H1 (cell line): Measurements from ENCODE around the gene AQP2. TPM values are rescaled to one million over a fixed set of nuclear protein-coding genes. Genes with fewer than 3 reads are reported as not detected.

ENCODE experiments used
- CTCF ChIA-PET: fragments of 300-600 bp; sonication (Branson Sonifier 250); formaldehyde crosslinking; loops from one replicate; lab custom pipeline; 2021; ENCODE audit not compliant: partially characterized antibody; lab: Charles Lee
- POLR2A ChIA-PET: fragments of 300-600 bp; sonication (Branson Sonifier 250); formaldehyde crosslinking; loops from one replicate; lab custom pipeline; 2021; ENCODE audit warnings: inconsistent platforms; ENCODE audit not compliant: partially characterized antibody; lab: Charles Lee
- DNase-seq, 2 experiments: peaks; one replicate each; pipeline versions ENCODE4 v3.0.0 to v3.0.0-alpha.2; 2010 to 2022; ENCODE audit warnings: low spot score in 2 of 2, low read depth in 1 of 2, mixed read lengths in 1 of 2
- FAIRE-seq: peaks from 2 replicates; lab custom pipeline; 2011; peaks lifted over from hg19 to GRCh38; lab: Jason Lieb, UNC
- H2AFZ ChIP-seq: 2 replicates; pipeline ENCODE4 v1.8.1; 2012; ENCODE audit warnings: low read length, inconsistent platforms
- H2AK5ac ChIP-seq: 2 replicates; pipeline ENCODE4 v1.6.1; 2013; ENCODE audit warnings: low read depth, low read length
- H2BK120ac ChIP-seq: replicated peaks from 2 replicates; pipeline ENCODE3; 2013; ENCODE audit warnings: low read depth, low read length, inconsistent platforms
- H2BK12ac ChIP-seq: 2 replicates; pipeline ENCODE4 v1.6.1; 2013; ENCODE audit warnings: low read depth, low read length
- H2BK15ac ChIP-seq: 2 replicates; pipeline ENCODE4 v1.6.1; 2013; ENCODE audit warnings: low read length
- H2BK20ac ChIP-seq: 2 replicates; pipeline ENCODE4 v1.6.1; 2013; ENCODE audit warnings: low read length
- H2BK5ac ChIP-seq: 2 replicates; pipeline ENCODE4 v1.6.1; 2013; ENCODE audit warnings: low read depth, low read length
- H3K14ac ChIP-seq: 2 replicates; pipeline ENCODE4 v1.6.1; 2013; ENCODE audit warnings: inconsistent platforms; ENCODE audit not compliant: insufficient read length
- H3K18ac ChIP-seq: 2 replicates; pipeline ENCODE4 v1.6.1; 2013; ENCODE audit warnings: low read length; ENCODE audit errors: extremely low read depth
- H3K23ac ChIP-seq: 2 replicates; pipeline ENCODE4 v1.6.1; 2013; ENCODE audit warnings: inconsistent platforms; ENCODE audit not compliant: insufficient read length
- H3K23me2 ChIP-seq: 2 replicates; pipeline ENCODE4 v1.6.1; 2013; ENCODE audit warnings: low read depth, low read length
- H3K27ac ChIP-seq: 2 replicates; pipeline ENCODE4 v1.6.1; 2011; ENCODE audit warnings: low read depth, low read length, inconsistent platforms
- H3K27me3 ChIP-seq, 4 experiments: replicated peaks in 1 of 4; 1 replicate in 1 of 4; 2 replicates in 3 of 4; pipeline versions ENCODE4 v1.6.1 to v1.8.1; 2011 to 2013; ENCODE audit warnings: low read length in 3 of 4, mild to moderate bottlenecking in 3 of 4, inconsistent platforms in 2 of 4, mixed read lengths in 2 of 4, moderate library complexity in 1 of 4; ENCODE audit not compliant: control insufficient read depth in 3 of 4, insufficient read depth in 3 of 4; ENCODE audit errors: extremely low read depth in 1 of 4
- H3K36me3 ChIP-seq, 4 experiments: 2 replicates each; pipeline versions ENCODE4 v1.6.1 to v1.8.1; 2011 to 2013; ENCODE audit warnings: mild to moderate bottlenecking in 4 of 4, low read length in 3 of 4, moderate library complexity in 2 of 4, control low read depth in 1 of 4, inconsistent platforms in 1 of 4; ENCODE audit not compliant: insufficient read depth in 4 of 4, control insufficient read depth in 2 of 4
- H3K4ac ChIP-seq: replicated peaks from 2 replicates; pipeline ENCODE3; 2013; ENCODE audit warnings: low read length, low read depth, mixed read lengths, inconsistent platforms; ENCODE audit not compliant: insufficient read length
- H3K4me1 ChIP-seq, 4 experiments: replicated peaks in 1 of 4; 1 replicate in 1 of 4; 2 replicates in 3 of 4; pipeline versions ENCODE4 v1.6.1 to v1.8.1; 2011 to 2013; ENCODE audit warnings: low read length in 3 of 4, inconsistent platforms in 2 of 4, mixed read lengths in 1 of 4; ENCODE audit not compliant: insufficient read depth in 4 of 4, control insufficient read depth in 3 of 4
- H3K4me2 ChIP-seq, 2 experiments: 2 replicates each; pipeline versions ENCODE4 v1.6.1 to v1.8.1; 2011 to 2013; ENCODE audit warnings: low read depth in 2 of 2, low read length in 2 of 2, control low read depth in 1 of 2, inconsistent platforms in 1 of 2, mild to moderate bottlenecking in 1 of 2; ENCODE audit not compliant: insufficient read depth in 1 of 2
- H3K4me3 ChIP-seq, 4 experiments: fragments of 200-600, 300-600 bp in 1 of 4; sonication (generic), shearing (Covaris generic), sonication (Bioruptor Twin) in 1 of 4; 2 replicates each; pipeline versions ENCODE4 v1.5.1 to v1.8.1; 2011 to 2016; ENCODE audit warnings: low read length in 4 of 4, low read depth in 3 of 4, control low read depth in 2 of 4, inconsistent platforms in 2 of 4, mild to moderate bottlenecking in 2 of 4, mixed read lengths in 1 of 4, moderate library complexity in 1 of 4; ENCODE audit not compliant: insufficient read depth in 2 of 4; ENCODE audit errors: extremely low read depth in 1 of 4
- H3K56ac ChIP-seq: replicated peaks from 2 replicates; pipeline ENCODE3; 2013; ENCODE audit warnings: low read depth, mild to moderate bottlenecking, mixed read lengths, low read length, inconsistent platforms; ENCODE audit not compliant: insufficient read length
- H3K79me1 ChIP-seq: 2 replicates; pipeline ENCODE4 v1.6.1; 2013; ENCODE audit warnings: low read depth, low read length, control low read depth
- H3K79me2 ChIP-seq, 2 experiments: 2 replicates each; pipeline versions ENCODE4 v1.6.1 to v1.8.1; 2012 to 2013; ENCODE audit warnings: low read length in 2 of 2, mild to moderate bottlenecking in 2 of 2, inconsistent platforms in 1 of 2; ENCODE audit not compliant: insufficient read depth in 2 of 2, control insufficient read depth in 1 of 2
- H3K9ac ChIP-seq, 4 experiments: replicated peaks in 1 of 4; 1 replicate in 1 of 4; 2 replicates in 3 of 4; pipeline versions ENCODE4 v1.6.1 to v1.8.1; 2011 to 2013; ENCODE audit warnings: low read depth in 3 of 4, low read length in 3 of 4, control low read depth in 2 of 4, mild to moderate bottlenecking in 2 of 4, moderate library complexity in 2 of 4, inconsistent platforms in 1 of 4; ENCODE audit errors: extremely low read depth in 1 of 4
- H3K9me3 ChIP-seq, 2 experiments: 2 replicates each; pipeline versions ENCODE4 v1.6.1 to v1.8.1; 2012 to 2013; ENCODE audit warnings: mild to moderate bottlenecking in 2 of 2, moderate library complexity in 2 of 2, control low read depth in 1 of 2, inconsistent platforms in 1 of 2, low read depth in 1 of 2, low read length in 1 of 2, mixed read lengths in 1 of 2; ENCODE audit not compliant: insufficient read depth in 2 of 2
- H4K20me1 ChIP-seq, 2 experiments: replicated peaks in 1 of 2; 2 replicates each; pipeline versions ENCODE3 to v1.8.1; 2011 to 2013; ENCODE audit warnings: inconsistent platforms in 2 of 2, low read length in 2 of 2, mild to moderate bottlenecking in 1 of 2; ENCODE audit not compliant: insufficient read depth in 2 of 2, control insufficient read depth in 1 of 2
- H4K5ac ChIP-seq: 2 replicates; pipeline ENCODE4 v1.6.1; 2013; ENCODE audit warnings: low read length, low read depth, mixed read lengths, inconsistent platforms; ENCODE audit not compliant: insufficient read length
- H4K8ac ChIP-seq: 2 replicates; pipeline ENCODE4 v1.8.0; 2013; ENCODE audit warnings: mild to moderate bottlenecking, moderate library complexity, low read length, inconsistent platforms; ENCODE audit not compliant: insufficient read depth; ENCODE audit errors: extremely low read depth
- H4K91ac ChIP-seq: replicated peaks from 2 replicates; pipeline ENCODE3; 2013; ENCODE audit warnings: low read length, mixed read lengths, inconsistent platforms; ENCODE audit not compliant: insufficient read length
- HDAC2 ChIP-seq, 2 experiments: fragments of 300-600 bp in 1 of 2; sonication (generic) in 1 of 2; IDR thresholded peaks; 2 replicates each; pipeline ENCODE4 v1.6.1; 2011 to 2012; ENCODE audit warnings: low read depth in 2 of 2, low read length in 2 of 2, mild to moderate bottlenecking in 2 of 2, moderate library complexity in 2 of 2, borderline replicate concordance in 1 of 2, inconsistent platforms in 1 of 2
- POLR2A ChIP-seq, 2 experiments: IDR thresholded peaks; 1 replicate in 1 of 2; 2 replicates in 1 of 2; pipeline ENCODE4 v1.6.1; 2011; ENCODE audit warnings: low read depth in 2 of 2, low read length in 2 of 2, mild to moderate bottlenecking in 2 of 2; ENCODE audit errors: control extremely low read depth in 1 of 2
- SP2 ChIP-seq: IDR thresholded peaks from 2 replicates; pipeline ENCODE4 v1.6.1; 2012; ENCODE audit warnings: mild to moderate bottlenecking, low read length, inconsistent platforms
- WGBS, 2 experiments: shearing (Covaris generic) in 1 of 2; methylation state at CpG; one replicate each; pipeline versions ENCODE4 v1.1.6 to v1.1.7; 2013 to 2015; ENCODE audit warnings: low lambda C conversion rate in 2 of 2, mixed read lengths in 2 of 2, inconsistent platforms in 1 of 2, low coverage in 1 of 2, missing lambda C conversion rate in 1 of 2; ENCODE audit not compliant: insufficient replicate concordance in 2 of 2, insufficient coverage in 1 of 2, insufficient read length in 1 of 2; ENCODE audit errors: extremely low coverage in 1 of 2, missing lambda C conversion rate in 1 of 2; 5-methylcytosine and 5-hydroxymethylcytosine counted together
- polyA plus RNA-seq, 7 experiments: library from polyadenylated mRNA; depleted of rRNA in 3 of 7; stranded (reverse) in 5 of 7; unstranded in 2 of 7; fragments of >200 nt in 5 of 7; fragments of 200-250 nt in 2 of 7; gene quantifications; 1 replicate in 5 of 7; 2 replicates in 1 of 7; 4 replicates in 1 of 7; pipeline versions ENCODE4 v1.2.1 to v1.2.3, GENCODE V29; 2011 to 2013; ENCODE audit warnings: missing spikeins in 2 of 7, mixed read lengths in 2 of 7
- total RNA-seq: library from RNA; stranded (reverse); fragmentation: NEBNext Ultra II Directional; extraction: Animal tissue kit (Norgen Biotek cat#: 25700); gene quantifications from 2 replicates; pipeline ENCODE4 v1.2.1, GENCODE V29; 2021
- TF ChIP-seq, protein P1 (sequence below): IDR thresholded peaks from 2 replicates; pipeline ENCODE4 v1.6.1; 2012; ENCODE audit warnings: inconsistent platforms
- TF ChIP-seq, protein P2 (sequence below): IDR thresholded peaks from 2 replicates; pipeline ENCODE4 v1.6.1; 2012; ENCODE audit warnings: inconsistent platforms

AQP2 gene
- total and polyA plus RNA-seq, 2 of the 8 experiments (the other 6 are each of a cell fraction or from before 2014, with no cell fraction given): not detected

DNA sequence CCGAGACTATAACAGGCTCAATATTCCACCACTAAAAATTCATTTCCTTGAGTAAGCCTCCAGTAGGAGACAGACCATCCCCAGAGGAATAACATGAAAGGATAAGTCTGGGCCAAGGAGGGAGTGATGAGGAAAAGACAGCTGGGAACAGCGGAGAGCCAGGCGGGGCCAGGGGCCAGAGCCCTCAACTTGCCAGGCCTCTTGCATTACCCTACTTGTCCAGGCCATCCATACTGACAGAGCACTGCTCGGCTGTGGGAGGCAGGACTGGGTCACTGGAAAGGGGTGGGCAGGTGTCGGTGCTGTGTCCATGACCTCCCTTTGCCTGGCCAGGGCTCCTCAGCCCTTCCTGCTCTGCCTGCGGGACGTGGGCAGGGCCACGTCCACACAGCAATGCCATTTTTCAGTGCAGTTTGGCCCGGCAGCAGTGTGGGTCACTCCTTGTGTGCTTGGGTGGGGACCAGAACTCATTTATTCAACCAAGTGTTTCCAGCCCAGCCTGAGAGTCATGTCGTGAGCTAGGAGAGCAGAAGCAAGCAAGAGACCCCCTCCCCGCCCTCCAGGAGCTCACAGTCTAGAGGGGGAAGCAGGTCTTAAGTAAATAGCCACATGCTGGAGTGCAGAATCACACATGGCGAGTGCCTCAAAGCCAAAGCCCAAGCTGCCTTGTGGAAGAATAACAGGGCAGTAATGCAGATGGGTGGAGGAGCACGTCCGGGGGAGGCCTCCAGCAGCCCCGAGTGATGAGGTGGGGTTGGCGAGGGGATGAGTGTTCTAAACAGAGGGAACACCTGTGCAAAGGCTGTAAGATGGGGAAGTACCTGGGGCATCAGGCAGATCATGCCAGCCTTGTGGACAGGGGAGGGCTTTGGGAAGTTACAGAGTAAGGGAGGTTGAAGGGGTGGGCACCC, 37.9 kb upstream of the AQP2 start:
- Histone ChIP-seq H2BK20ac (0 out of 2 replicates have a peak overlapping the region, but pooled peaks have one; percentile 48), H4K91ac (no peak overlapping the region), H3K14ac (no peak overlapping the region), H3K23me2 (no peaks in the 10 kb centered on the region), H3K23ac (no peak overlapping the region), H3K9me3 (no peaks in the 10 kb centered on the region), H3K4ac (no peak overlapping the region), H4K8ac (no peak overlapping the region), H3K56ac (no peak overlapping the region), H2BK5ac (0 out of 2 replicates have a peak overlapping the region, but pooled peaks have one; percentile 35), H3K79me2 (no peaks in the 10 kb centered on the region), H4K5ac (no peak overlapping the region), H3K27me3 (peaks cover 0 to 3% (median 0%) of the 10 kb centered on the region in 4 experiments; a peak in 2 of 7 replicates), H3K4me2 (no peak overlapping the region), H3K18ac (no peak overlapping the region), H3K4me1 (peaks cover 0 to 25% (median 12%) of the 10 kb centered on the region in 4 experiments; a peak in 6 of 7 replicates), H4K20me1 (no peaks in the 10 kb centered on the region), H3K9ac (no peak overlapping the region), H2AK5ac (no peak overlapping the region), H2BK15ac (no peak overlapping the region), H3K36me3 (no peaks in the 10 kb centered on the region), H2AFZ (no peak overlapping the region), H3K79me1 (no peaks in the 10 kb centered on the region), H3K4me3 (no peak overlapping the region), H2BK120ac (no peak overlapping the region), H3K27ac (no peak overlapping the region), H2BK12ac (no peak overlapping the region)
- no peak for DNase-seq
- 86% methylated on average over 16 of the region's 16 CpGs; no CpG with 5 or more reads in 1 of the 2 experiments for WGBS, 2 experiments
- TF ChIP-seq POLR2A (IDR thresholded peaks at IDR 0.05; ENCODE audit: control extremely low read depth in 1 of 2, low read depth in 2 of 2, low read length in 2 of 2) (no peak), HDAC2 (IDR thresholded peaks at IDR 0.05; ENCODE audit: borderline replicate concordance in 1 of 2, low read depth in 2 of 2, low read length in 2 of 2) (no peak), SP2 (no peak)
- TF ChIP-seq, protein P1, sequence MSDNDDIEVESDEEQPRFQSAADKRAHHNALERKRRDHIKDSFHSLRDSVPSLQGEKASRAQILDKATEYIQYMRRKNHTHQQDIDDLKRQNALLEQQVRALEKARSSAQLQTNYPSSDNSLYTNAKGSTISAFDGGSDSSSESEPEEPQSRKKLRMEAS: peak; percentile 34; the same call in 1 of the 2 replicates
- TF ChIP-seq, protein P2, sequence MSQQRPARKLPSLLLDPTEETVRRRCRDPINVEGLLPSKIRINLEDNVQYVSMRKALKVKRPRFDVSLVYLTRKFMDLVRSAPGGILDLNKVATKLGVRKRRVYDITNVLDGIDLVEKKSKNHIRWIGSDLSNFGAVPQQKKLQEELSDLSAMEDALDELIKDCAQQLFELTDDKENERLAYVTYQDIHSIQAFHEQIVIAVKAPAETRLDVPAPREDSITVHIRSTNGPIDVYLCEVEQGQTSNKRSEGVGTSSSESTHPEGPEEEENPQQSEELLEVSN: peak; percentile 21; the same call in 1 of the 2 replicates
- ChIA-PET CTCF (interaction anchor here (0.6 to 3.2 kb wide), 13 partner anchors 11 to 847 kb away, joined by 3 to 16 read pairs (median 4); no protein-coding TSS in a partner anchor), POLR2A (interaction anchor here (1.1 to 1.3 kb wide), 2 partner anchors 10 to 33 kb away, joined by 3 to 4 read pairs; no protein-coding TSS in a partner anchor)
- no peak for FAIRE-seq
